ENCODE measurements around the gene RFX3.

RFX3 gene

DNA sequence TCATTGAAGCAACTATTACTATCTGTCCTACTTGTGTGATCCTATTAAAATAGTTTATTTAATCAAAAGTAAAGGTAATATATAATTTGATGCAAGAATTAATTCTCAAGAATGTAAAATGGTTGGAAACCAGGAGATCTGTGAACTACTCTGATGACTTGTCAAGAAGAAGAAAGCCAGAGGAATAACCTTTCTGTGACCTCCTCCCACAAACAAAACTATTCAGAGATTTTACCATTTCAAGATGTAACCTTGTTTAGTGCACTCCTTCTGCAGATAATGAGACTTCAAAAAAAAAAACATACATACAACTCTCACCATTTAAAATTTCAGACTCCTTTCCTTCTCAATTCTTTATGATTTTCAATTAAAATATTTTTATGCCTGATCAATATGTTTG, 79.5 kb downstream of the RFX3 start:
- Histone ChIP-seq H3K4me1 (no peaks in the 10 kb centered on the region), H3K36me3 (no peaks in the 10 kb centered on the region), H3K4me3 (no peak overlapping the region), H3K27me3 (no peaks in the 10 kb centered on the region), H3K9me3 (no peaks in the 10 kb centered on the region), H3K27ac (no peak overlapping the region)
- DNase-seq, result no peak
- TF ChIP-seq, protein P1, sequence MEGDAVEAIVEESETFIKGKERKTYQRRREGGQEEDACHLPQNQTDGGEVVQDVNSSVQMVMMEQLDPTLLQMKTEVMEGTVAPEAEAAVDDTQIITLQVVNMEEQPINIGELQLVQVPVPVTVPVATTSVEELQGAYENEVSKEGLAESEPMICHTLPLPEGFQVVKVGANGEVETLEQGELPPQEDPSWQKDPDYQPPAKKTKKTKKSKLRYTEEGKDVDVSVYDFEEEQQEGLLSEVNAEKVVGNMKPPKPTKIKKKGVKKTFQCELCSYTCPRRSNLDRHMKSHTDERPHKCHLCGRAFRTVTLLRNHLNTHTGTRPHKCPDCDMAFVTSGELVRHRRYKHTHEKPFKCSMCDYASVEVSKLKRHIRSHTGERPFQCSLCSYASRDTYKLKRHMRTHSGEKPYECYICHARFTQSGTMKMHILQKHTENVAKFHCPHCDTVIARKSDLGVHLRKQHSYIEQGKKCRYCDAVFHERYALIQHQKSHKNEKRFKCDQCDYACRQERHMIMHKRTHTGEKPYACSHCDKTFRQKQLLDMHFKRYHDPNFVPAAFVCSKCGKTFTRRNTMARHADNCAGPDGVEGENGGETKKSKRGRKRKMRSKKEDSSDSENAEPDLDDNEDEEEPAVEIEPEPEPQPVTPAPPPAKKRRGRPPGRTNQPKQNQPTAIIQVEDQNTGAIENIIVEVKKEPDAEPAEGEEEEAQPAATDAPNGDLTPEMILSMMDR (IDR thresholded peaks at IDR 0.05), result no peak
- intact Hi-C loops (cut with DNase I; ENCODE audit: low total_unique reads), result no loop called here

DNA sequence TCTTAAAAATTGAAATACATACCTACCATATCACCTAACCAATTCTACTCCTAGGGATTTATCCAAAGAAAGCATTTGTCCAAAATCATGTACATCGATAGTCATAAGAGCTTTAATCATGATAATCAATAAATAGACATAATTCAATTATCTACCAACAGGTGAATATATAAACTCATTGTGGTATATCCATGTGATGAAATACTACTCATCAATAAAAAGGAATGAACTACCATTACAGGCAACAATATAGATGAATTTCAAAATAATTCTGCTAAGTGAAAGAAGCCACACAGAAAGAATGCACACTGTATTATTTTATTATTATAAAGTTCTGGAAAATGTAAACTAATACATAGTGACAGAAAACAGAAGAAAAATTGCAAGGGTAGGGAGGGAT, 81.8 kb downstream of the RFX3 start:
- Histone ChIP-seq H3K4me3 (no peak overlapping the region), H3K36me3 (no peaks in the 10 kb centered on the region), H3K27me3 (no peaks in the 10 kb centered on the region), H3K4me1 (no peaks in the 10 kb centered on the region), H3K27ac (no peak overlapping the region), H3K9me3 (no peaks in the 10 kb centered on the region)
- TF ChIP-seq, protein P1 (IDR thresholded peaks at IDR 0.05), result no peak
- no peak for DNase-seq
- intact Hi-C loops (cut with DNase I; ENCODE audit: low total_unique reads), result no loop called here

DNA sequence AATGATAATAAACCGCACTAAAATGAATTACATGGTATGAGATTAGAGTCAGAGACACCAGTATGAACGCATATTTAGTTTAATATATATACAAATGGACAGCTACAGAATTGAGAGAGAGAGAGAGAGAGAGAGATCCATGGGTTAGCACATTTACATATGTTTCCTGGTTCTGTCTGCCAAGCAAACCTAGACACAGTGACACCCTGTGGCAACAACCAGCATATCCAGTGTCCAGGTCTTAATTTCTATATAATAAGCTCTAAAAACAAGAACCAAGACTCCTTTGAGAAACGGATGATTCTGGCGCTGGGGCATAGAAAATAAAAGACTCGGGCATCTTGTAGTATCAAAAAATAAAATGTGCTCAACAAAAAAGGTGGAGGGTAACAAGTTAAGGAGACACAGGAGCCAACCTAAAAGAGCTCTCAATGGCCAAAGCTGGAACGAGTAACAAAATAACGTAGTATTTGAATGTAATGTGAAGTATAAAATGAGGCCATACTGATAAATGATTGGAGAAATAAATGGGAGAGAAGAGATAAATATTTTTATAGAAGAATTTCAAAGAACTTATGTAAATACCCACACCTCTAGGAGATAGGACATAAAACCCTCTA, 84.5 kb downstream of the RFX3 start:
- intact Hi-C loops (cut with DNase I; ENCODE audit: low total_unique reads), result no loop called here
- DNase-seq, result peak in 1 of 2 donors; percentile 32
- H3K27ac ChIP-seq, result no peak overlapping the region
- H3K27me3 ChIP-seq, result no peaks in the 10 kb centered on the region
- H3K4me3 ChIP-seq, result no peak overlapping the region
- H3K9me3 ChIP-seq, result no peaks in the 10 kb centered on the region
- TF ChIP-seq, protein P1 (IDR thresholded peaks at IDR 0.05), result peak in 1 of 2 experiments; percentile 17
- H3K4me1 ChIP-seq, result peaks cover 0 to 6% (median 0%) of the 10 kb centered on the region in 4 donors
- H3K36me3 ChIP-seq, result no peaks in the 10 kb centered on the region

DNA sequence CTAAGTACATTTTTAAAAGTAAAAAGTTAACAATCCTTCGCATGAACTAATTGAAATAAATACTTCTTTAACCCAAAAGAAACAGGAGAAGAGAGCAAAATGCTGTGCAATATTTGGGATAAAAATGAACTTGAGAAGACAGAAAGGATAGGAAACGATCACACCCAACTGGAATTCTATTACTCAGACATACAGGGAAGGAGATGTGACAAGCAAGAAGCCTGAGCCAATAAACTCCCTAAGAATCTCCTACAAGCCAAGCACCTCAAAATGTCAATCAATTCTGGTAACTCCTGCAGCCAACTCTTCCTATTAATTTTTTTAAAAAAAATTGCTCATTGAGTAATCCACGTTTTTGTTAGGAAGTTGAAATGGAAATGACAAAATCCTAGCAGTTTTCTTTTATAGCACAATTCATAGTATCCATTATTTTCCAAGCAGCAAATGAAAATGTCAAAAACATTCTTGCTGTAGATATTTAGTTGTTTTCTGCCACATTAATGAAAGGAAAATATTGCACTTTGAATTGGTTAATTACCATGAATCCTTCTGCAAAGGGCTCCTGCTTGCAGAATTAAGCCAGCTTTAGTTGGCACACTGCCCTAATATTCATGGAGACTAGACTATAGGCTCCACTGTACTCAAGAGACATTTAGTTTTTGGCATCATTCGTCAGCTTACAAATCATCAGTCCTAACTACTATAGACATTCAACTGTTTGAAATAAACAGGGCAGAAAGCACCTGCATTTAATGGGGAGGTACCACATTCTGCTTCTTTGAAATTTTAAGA, 89.0 kb downstream of the RFX3 start:
- Histone ChIP-seq H3K4me3 (no peak overlapping the region), H3K4me1 (peaks cover 0 to 6% (median 0%) of the 10 kb centered on the region in 4 donors), H3K27me3 (no peaks in the 10 kb centered on the region), H3K9me3 (no peaks in the 10 kb centered on the region), H3K27ac (no peak overlapping the region), H3K36me3 (no peaks in the 10 kb centered on the region)
- intact Hi-C loops (cut with DNase I; ENCODE audit: low total_unique reads), result no loop called here
- TF ChIP-seq, protein P1 (IDR thresholded peaks at IDR 0.05), result no peak
- no peak for DNase-seq

DNA sequence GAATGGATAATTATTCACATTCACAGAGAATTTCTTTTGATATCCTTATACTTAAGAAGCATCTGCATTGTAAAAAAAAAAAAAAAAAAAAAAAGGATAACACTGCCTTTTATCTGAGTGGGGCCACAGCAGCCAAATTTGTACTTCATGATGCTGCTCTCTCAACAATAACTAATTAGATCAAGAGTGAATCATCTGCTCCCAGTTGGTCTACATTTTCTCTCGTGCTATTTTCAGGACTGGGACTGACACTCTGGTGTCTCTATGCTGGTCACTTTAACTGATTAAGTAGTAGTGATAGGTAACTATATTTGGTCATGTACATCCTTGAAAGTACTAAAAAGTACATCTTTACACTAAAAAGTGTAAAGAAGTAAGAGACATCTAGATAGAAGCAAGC, 90.1 kb downstream of the RFX3 start:
- H3K27me3 ChIP-seq, result no peaks in the 10 kb centered on the region
- no peaks in the 10 kb centered on the region for H3K9me3 ChIP-seq
- H3K27ac ChIP-seq, result no peak overlapping the region
- H3K4me3 ChIP-seq, result no peak overlapping the region
- TF ChIP-seq, protein P1 (IDR thresholded peaks at IDR 0.05), result no peak
- peaks cover 0 to 6% (median 0%) of the 10 kb centered on the region in 4 donors for H3K4me1 ChIP-seq
- no peaks in the 10 kb centered on the region for H3K36me3 ChIP-seq
- intact Hi-C loops (cut with DNase I; ENCODE audit: low total_unique reads), result no loop called here
- no peak for DNase-seq
